DOHH2 (cell line): ENCODE measurements around the gene MARCHF3.

Experiments
- H3F3A ChIP-seq: fragments of 200-600 bp; sonication (generic), shearing (Covaris generic); 2 replicates; pipeline ENCODE4 v1.6.0; 2016; ENCODE audit warnings: antibody characterized with exemption, mild to moderate bottlenecking; ENCODE audit not compliant: control insufficient read depth, insufficient read depth
- H3K27ac ChIP-seq: fragments of 200-600 bp; sonication (generic); 2 replicates; pipeline ENCODE4 v1.5.1; 2014; ENCODE audit warnings: low read depth, mild to moderate bottlenecking, low read length, moderate library complexity
- H3K27me3 ChIP-seq: fragments of 200-600 bp; sonication (generic); 2 replicates; pipeline ENCODE4 v1.6.1; 2014; ENCODE audit warnings: mild to moderate bottlenecking, low read length, mixed read lengths; ENCODE audit not compliant: control insufficient read depth
- H3K36me3 ChIP-seq: fragments of 200-600 bp; sonication (generic); 2 replicates; pipeline ENCODE4 v1.6.1; 2014; ENCODE audit warnings: mild to moderate bottlenecking, low read length, moderate library complexity, mixed read lengths; ENCODE audit not compliant: control insufficient read depth
- H3K4me1 ChIP-seq: fragments of 200-600 bp; sonication (generic); 2 replicates; pipeline ENCODE4 v1.6.1; 2014; ENCODE audit warnings: mild to moderate bottlenecking, low read length, mixed read lengths; ENCODE audit not compliant: control insufficient read depth
- H3K4me2 ChIP-seq: fragments of 200-600 bp; sonication (generic); 2 replicates; pipeline ENCODE4 v1.6.0; 2014; ENCODE audit warnings: mild to moderate bottlenecking, low read length, moderate library complexity
- H3K4me3 ChIP-seq: fragments of 200-600 bp; sonication (generic); 2 replicates; pipeline ENCODE4 v1.5.1; 2014; ENCODE audit warnings: mild to moderate bottlenecking, low read length, mixed read lengths
- H3K79me2 ChIP-seq: fragments of 200-600 bp; sonication (generic); 2 replicates; pipeline ENCODE4 v1.6.1; 2014; ENCODE audit warnings: mild to moderate bottlenecking, low read length, mixed read lengths; ENCODE audit not compliant: control insufficient read depth
- H3K9me2 ChIP-seq: fragments of 200-600 bp; sonication (generic); replicated peaks from 2 replicates; pipeline ENCODE4 v1.6.1; 2014; ENCODE audit warnings: mild to moderate bottlenecking, low read length, mixed read lengths; ENCODE audit not compliant: control insufficient read depth
- H3K9me3 ChIP-seq: fragments of 200-600 bp; sonication (generic); 2 replicates; pipeline ENCODE4 v1.6.1; 2014; ENCODE audit warnings: antibody characterized with exemption, low read length, mixed read lengths; ENCODE audit not compliant: control insufficient read depth, insufficient read depth
- H4K20me1 ChIP-seq: fragments of 200-600 bp; sonication (generic); 2 replicates; pipeline ENCODE4 v1.6.0; 2014; ENCODE audit warnings: low read depth, mild to moderate bottlenecking, antibody characterized with exemption, low read length, moderate library complexity; ENCODE audit not compliant: control insufficient read depth, insufficient read depth
- EZH2phosphoT487 ChIP-seq: fragments of 200-600 bp; sonication (generic); IDR thresholded peaks from 2 replicates; pipeline ENCODE4 v1.6.1; 2017; ENCODE audit warnings: borderline replicate concordance, mild to moderate bottlenecking, antibody characterized with exemption, low read length, moderate library complexity, mixed read lengths
- TF ChIP-seq, protein P1 (sequence below): fragments of 200-600 bp; sonication (generic); IDR thresholded peaks from one replicate; pipeline ENCODE4 v1.5.1; 2014; ENCODE audit warnings: antibody characterized with exemption, mild to moderate bottlenecking, low read depth, low read length; ENCODE audit not compliant: poor library complexity, severe bottlenecking

The MARCHF3 gene

DNA sequence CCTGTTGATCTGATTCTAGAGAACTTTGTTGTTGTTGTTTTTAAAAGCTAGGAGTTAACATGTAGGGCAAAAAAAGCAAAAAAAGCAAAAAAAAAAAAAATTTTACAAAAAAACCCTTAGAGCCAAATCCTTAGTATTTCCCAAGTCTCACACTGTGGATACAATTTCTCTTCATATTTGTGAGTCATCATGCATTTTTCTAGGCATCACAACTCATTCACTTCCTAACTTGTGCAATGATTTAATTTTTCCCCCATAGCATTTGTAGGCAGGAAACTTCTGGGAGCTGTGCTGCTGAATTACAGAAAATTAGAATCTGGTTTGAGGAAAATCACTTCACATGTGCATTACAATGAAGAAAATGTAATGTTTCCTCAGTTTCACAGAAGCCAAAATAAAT lies 91.9 kb downstream of the MARCHF3 start:
- Histone ChIP-seq H3F3A (no peaks in the 10 kb centered on the region), H3K27ac (no peak overlapping the region), H4K20me1 (no peaks in the 10 kb centered on the region), H3K9me3 (no peaks in the 10 kb centered on the region), H3K9me2 (no peaks in the 10 kb centered on the region), H3K79me2 (no peaks in the 10 kb centered on the region), H3K4me3 (no peak overlapping the region), H3K27me3 (no peaks in the 10 kb centered on the region), H3K4me1 (peaks cover 7% of the 10 kb centered on the region; the same call in 1 of the 2 replicates), H3K4me2 (no peak overlapping the region), H3K36me3 (no peaks in the 10 kb centered on the region)
- no peak for TF ChIP-seq EZH2phosphoT487
- TF ChIP-seq, protein P1, sequence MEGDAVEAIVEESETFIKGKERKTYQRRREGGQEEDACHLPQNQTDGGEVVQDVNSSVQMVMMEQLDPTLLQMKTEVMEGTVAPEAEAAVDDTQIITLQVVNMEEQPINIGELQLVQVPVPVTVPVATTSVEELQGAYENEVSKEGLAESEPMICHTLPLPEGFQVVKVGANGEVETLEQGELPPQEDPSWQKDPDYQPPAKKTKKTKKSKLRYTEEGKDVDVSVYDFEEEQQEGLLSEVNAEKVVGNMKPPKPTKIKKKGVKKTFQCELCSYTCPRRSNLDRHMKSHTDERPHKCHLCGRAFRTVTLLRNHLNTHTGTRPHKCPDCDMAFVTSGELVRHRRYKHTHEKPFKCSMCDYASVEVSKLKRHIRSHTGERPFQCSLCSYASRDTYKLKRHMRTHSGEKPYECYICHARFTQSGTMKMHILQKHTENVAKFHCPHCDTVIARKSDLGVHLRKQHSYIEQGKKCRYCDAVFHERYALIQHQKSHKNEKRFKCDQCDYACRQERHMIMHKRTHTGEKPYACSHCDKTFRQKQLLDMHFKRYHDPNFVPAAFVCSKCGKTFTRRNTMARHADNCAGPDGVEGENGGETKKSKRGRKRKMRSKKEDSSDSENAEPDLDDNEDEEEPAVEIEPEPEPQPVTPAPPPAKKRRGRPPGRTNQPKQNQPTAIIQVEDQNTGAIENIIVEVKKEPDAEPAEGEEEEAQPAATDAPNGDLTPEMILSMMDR = no peak

- H3K4me3 ChIP-seq = no peak overlapping the region
- H3K4me1 ChIP-seq = peaks cover 7% of the 10 kb centered on the region; the same call in 1 of the 2 replicates
- H3K27me3 ChIP-seq = no peaks in the 10 kb centered on the region
- TF ChIP-seq EZH2phosphoT487 = no peak
- H3F3A ChIP-seq = no peaks in the 10 kb centered on the region
- H3K9me3 ChIP-seq = no peaks in the 10 kb centered on the region
- H3K79me2 ChIP-seq = no peaks in the 10 kb centered on the region
- H3K9me2 ChIP-seq = no peaks in the 10 kb centered on the region
- no peak overlapping the region for H3K27ac ChIP-seq
- H4K20me1 ChIP-seq = no peaks in the 10 kb centered on the region
- no peak overlapping the region for H3K4me2 ChIP-seq
- H3K36me3 ChIP-seq = no peaks in the 10 kb centered on the region
These were observed 92.6 kb downstream of the MARCHF3 start for GRCh38 chr5:126937771-126938170.

GRCh38 chr5:126936775-126937418 lies 93.5 kb downstream of the MARCHF3 start:
- Histone ChIP-seq H3K4me3 (no peak overlapping the region), H3K9me2 (no peaks in the 10 kb centered on the region), H3K27ac (no peak overlapping the region), H3F3A (no peaks in the 10 kb centered on the region), H3K79me2 (no peaks in the 10 kb centered on the region), H3K4me2 (no peak overlapping the region), H3K4me1 (peaks cover 7% of the 10 kb centered on the region; the same call in 1 of the 2 replicates), H3K27me3 (no peaks in the 10 kb centered on the region), H3K36me3 (no peaks in the 10 kb centered on the region), H4K20me1 (no peaks in the 10 kb centered on the region), H3K9me3 (no peaks in the 10 kb centered on the region)
- no peak for TF ChIP-seq EZH2phosphoT487
- TF ChIP-seq, protein P1 = peak; percentile 33

GRCh38 chr5:126931963-126932660 lies 98.2 kb downstream of the MARCHF3 start:
- Histone ChIP-seq H3K9me3 (no peaks in the 10 kb centered on the region), H3K36me3 (no peaks in the 10 kb centered on the region), H4K20me1 (no peaks in the 10 kb centered on the region), H3K4me1 (peaks cover 4% of the 10 kb centered on the region; the same call in 1 of the 2 replicates), H3K9me2 (no peaks in the 10 kb centered on the region), H3K27me3 (no peaks in the 10 kb centered on the region), H3F3A (no peaks in the 10 kb centered on the region), H3K27ac (no peak overlapping the region), H3K4me2 (no peak overlapping the region), H3K79me2 (no peaks in the 10 kb centered on the region), H3K4me3 (no peak overlapping the region)
- TF ChIP-seq, protein P1 = no peak
- no peak for TF ChIP-seq EZH2phosphoT487
